LNCaP clone FGC (cell line): ENCODE data around the gene EPN3.

Experiments used
- DNase-seq: peaks from one replicate; pipeline ENCODE4 v3.0.0-alpha.2; 2011; ENCODE audit warnings: low read depth
- H3K4me3 ChIP-seq: 2 replicates; pipeline ENCODE4 v1.5.1; 2011; ENCODE audit warnings: mild to moderate bottlenecking, low read depth, low read length, control low read depth
- TF ChIP-seq, protein P1 (sequence below): IDR thresholded peaks from 2 replicates; pipeline ENCODE4 v1.5.1; 2012; ENCODE audit warnings: mild to moderate bottlenecking; ENCODE audit not compliant: control insufficient read depth, insufficient read depth; ENCODE audit errors: extremely low read depth

Gene EPN3

DNA sequence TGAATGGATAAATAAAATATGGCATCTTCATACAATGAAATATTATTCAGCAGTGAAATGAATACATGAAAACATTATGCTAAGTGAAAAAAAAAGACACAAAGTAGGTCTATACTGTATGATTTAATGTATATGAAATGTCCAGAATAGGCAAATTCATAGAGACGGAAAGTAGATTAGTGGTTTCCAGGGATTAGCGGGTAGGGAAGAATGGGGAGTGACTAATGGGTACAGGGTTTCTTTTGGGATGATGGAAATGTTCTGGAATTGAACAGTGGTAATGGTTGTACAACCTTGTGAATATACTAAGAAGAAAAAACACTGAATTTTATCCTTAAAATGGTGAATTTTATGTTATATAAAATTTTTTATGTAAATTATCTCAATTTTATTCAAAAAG, 32.8 kb upstream of the EPN3 start:
- no peak overlapping the region for H3K4me3 ChIP-seq
- TF ChIP-seq, protein P1, sequence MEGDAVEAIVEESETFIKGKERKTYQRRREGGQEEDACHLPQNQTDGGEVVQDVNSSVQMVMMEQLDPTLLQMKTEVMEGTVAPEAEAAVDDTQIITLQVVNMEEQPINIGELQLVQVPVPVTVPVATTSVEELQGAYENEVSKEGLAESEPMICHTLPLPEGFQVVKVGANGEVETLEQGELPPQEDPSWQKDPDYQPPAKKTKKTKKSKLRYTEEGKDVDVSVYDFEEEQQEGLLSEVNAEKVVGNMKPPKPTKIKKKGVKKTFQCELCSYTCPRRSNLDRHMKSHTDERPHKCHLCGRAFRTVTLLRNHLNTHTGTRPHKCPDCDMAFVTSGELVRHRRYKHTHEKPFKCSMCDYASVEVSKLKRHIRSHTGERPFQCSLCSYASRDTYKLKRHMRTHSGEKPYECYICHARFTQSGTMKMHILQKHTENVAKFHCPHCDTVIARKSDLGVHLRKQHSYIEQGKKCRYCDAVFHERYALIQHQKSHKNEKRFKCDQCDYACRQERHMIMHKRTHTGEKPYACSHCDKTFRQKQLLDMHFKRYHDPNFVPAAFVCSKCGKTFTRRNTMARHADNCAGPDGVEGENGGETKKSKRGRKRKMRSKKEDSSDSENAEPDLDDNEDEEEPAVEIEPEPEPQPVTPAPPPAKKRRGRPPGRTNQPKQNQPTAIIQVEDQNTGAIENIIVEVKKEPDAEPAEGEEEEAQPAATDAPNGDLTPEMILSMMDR: no peak
- no peak for DNase-seq

DNA sequence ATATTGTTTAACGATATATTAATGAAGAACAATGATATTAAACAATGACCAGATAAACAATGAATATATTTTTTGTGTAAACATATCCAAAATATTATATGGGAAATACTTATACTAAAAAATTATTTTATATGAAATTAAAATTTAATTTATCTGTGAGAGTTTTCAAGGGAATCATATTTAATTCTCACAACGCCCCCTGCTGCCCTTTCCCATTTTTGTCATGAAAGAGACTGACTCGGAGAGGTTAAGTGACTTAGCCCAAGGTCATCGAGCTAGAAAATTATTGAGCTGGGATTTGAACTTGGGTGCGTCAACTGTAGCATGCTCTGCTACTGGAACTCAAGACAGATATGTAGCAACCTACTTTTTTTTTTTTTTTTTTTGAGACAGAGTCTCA, 31.5 kb upstream of the EPN3 start:
- TF ChIP-seq, protein P1: peak; percentile 48
- no peak for DNase-seq
- H3K4me3 ChIP-seq: no peak overlapping the region

DNA sequence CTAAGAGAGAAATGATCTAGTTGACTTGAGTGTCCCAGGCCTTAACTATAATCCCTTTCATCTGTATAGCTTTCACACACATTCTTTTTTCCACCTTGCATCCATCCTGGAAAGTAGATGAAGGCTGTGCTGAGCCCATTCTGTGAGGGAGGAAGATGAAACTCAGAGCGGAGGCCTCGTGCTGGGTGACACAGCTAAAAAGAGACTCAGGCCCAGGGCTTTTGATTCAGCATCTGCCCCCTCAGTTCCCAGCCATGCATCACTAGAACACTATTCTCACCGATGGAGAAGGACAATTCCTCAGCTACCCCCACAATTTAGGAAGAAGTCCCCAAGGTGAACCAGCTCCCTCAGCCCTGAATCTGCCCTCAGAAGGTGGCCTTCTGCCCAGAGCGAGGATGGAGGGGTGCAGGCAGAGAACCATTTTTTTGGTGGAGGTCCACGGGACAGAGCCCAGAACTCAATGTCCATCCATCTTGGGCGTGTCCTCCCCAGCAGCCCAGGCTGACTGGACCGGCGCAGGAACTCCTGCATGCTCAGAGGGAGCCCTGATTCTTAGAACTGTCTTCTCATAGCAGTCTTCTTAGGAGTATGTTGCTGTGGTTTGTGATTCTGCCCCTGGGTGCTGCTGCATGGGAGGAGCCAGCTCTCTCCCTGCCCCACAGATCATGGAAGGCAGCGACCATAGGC, 30.1 kb upstream of the EPN3 start:
- H3K4me3 ChIP-seq: no peak overlapping the region
- TF ChIP-seq, protein P1: no peak
- DNase-seq: no peak

DNA sequence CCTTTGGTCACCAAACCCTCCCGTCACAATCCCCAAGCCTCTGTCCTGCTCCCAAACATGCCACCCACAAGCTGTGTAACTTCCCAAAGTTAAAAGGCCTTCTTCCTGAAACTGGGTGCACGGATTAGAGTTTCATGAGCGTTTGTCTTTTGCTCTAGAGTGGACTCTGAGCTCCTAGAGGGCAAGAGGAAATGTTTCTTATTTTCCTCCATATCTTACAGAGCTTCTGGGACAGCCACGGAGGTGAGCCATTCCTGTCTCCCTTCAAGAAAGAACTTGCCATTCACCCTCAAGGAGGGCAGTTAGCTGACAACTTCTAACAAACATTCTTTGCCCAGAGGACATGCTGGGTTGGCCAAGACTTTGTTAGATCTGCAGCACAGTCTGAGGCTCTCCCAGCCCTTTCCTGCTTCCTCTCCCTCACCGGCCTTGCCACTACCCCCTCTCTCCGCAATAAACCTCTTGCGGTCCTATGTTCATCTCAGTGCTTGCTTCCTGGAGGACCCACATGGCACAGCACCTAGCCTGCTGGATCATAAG, 26.9 kb upstream of the EPN3 start:
- TF ChIP-seq, protein P1: no peak
- H3K4me3 ChIP-seq: no peak overlapping the region
- no peak for DNase-seq

DNA sequence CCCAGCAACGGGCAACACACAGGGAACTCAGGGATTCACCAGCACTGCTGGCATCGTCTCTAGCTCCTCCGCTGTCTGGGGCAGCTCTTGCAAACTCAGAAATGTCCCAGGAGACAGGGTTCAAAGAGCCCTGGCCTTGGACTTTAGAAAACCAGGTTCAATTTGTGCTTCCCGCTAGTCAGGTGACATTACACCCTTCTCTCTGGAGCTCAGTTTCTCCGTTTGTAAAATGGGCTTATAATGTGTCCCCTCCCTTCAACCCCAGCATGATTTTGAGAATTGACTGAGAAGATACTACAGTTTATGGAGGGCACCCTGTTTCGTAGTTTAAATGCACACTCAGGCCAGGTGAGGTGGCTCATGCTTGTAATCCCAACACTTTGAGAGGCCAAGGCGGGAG, 26.2 kb upstream of the EPN3 start:
- TF ChIP-seq, protein P1: no peak
- DNase-seq: no peak
- no peak overlapping the region for H3K4me3 ChIP-seq

DNA sequence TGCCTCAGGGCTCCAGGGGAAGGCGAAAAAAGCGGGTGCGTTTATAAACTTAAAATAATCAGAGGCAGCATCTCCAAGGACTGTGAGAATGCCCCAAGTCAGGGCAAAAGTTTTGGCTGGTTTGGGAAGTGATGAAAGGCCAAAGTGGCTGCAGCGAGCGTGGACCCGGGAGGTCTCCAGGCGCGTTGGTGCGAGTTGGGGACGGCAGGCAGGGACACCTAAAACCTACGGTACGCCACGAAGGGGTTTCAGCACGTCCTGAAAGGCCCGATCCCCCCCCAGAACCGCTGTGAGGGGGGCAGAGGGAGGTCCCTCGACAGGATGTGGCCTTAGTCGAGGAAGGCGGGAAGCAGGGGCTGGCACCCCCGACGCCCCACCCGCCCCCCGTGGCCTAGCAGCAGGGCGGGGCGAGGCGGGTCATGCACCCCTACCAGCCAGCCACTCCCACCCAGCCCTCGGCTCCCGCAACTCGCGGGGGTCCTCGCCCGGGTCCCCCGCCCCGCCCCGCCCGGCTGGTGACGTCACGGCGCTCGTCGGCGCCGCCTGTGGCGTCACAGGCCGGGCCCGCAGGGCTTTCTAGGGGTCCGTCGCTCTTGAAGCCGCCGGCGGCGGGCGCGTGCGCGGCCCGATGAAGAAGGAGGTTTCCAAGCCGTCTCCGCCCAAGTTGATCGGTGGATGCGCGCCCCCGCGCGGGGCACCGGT, 24.5 kb upstream of the EPN3 start, which contains the start of gene MYCBPAP:
Gene MYCBPAP (plus strand): TSS at position 569 of the 702 bp plus-strand sequence. CDS start 236 bp downstream, outside the sequence.
- TF ChIP-seq, protein P1: 0 out of 2 replicates have a peak, but pooled peaks have one; percentile 5
- H3K4me3 ChIP-seq: no peak within 1 kb of the TSS
- no peak for DNase-seq
